HepG2 (cell line): ENCODE measurements around the gene ZNF223. TPM values are rescaled to one million over a fixed set of nuclear protein-coding genes. Genes with fewer than 3 reads are reported as not detected.
A peak's percentile ranks its signal among the peaks of the same experiment; 100 is the strongest.

Experiments
- CBX1 ChIP-seq: IDR thresholded peaks from one replicate; pipeline ENCODE4 v1.6.1; 2016; ENCODE audit warnings: antibody characterized with exemption, low read depth
- ELF1 ChIP-seq: sonication (generic); formaldehyde crosslinking; IDR thresholded peaks from 2 replicates; pipeline ENCODE4 v1.4.0; 2020; ENCODE audit warnings: missing genetic modification reagents
- HIVEP1 ChIP-seq: sonication (generic); formaldehyde crosslinking; IDR thresholded peaks from 2 replicates; pipeline ENCODE4 v1.4.0; 2020; ENCODE audit warnings: mild to moderate bottlenecking, missing genetic modification reagents
- JUN ChIP-seq: sonication (generic); formaldehyde crosslinking; IDR thresholded peaks from 2 replicates; pipeline ENCODE4 v1.4.0; 2020; ENCODE audit warnings: mild to moderate bottlenecking, missing genetic modification reagents
- LBX2 ChIP-seq: sonication (generic); formaldehyde crosslinking; IDR thresholded peaks from 2 replicates; pipeline ENCODE4 v1.5.0; 2020; ENCODE audit warnings: missing genetic modification reagents, mild to moderate bottlenecking, borderline replicate concordance
- MTA3 ChIP-seq: sonication (generic); formaldehyde crosslinking; IDR thresholded peaks from 2 replicates; pipeline ENCODE4 v1.4.0; 2020; ENCODE audit warnings: missing genetic modification reagents
- PHB2 ChIP-seq: fragments of 450-650 bp; IDR thresholded peaks from 2 replicates; pipeline ENCODE4 v1.6.1; 2018; ENCODE audit not compliant: partially characterized antibody
- PPARG ChIP-seq: conservative IDR thresholded peaks from 2 replicates; pipeline ENCODE4 v1.6.1; 2016; ENCODE audit warnings: missing biosample characterization, missing genetic modification reagents
- PRDM10 ChIP-seq: sonication (generic); formaldehyde crosslinking; IDR thresholded peaks from 2 replicates; pipeline ENCODE4 v1.4.0; 2020; ENCODE audit warnings: low read depth, missing genetic modification reagents
- RARG ChIP-seq: sonication (generic); formaldehyde crosslinking; IDR thresholded peaks from 2 replicates; pipeline ENCODE4 v1.4.0; 2020; ENCODE audit warnings: low read depth, mild to moderate bottlenecking, missing genetic modification reagents
- RFX1 ChIP-seq: fragments of 450-650 bp; IDR thresholded peaks from 2 replicates; pipeline ENCODE4 v1.6.1; 2017
- SIN3A ChIP-seq: IDR thresholded peaks from 2 replicates; pipeline ENCODE4 v1.6.1; 2011; ENCODE audit warnings: low read depth, mild to moderate bottlenecking, control low read depth, low read length, borderline replicate concordance
- ZFP82 ChIP-seq: sonication (generic); formaldehyde crosslinking; IDR thresholded peaks from 2 replicates; pipeline ENCODE4 v1.5.1; 2020; ENCODE audit warnings: mild to moderate bottlenecking, missing genetic modification reagents, borderline replicate concordance
- ZNF224 ChIP-seq: sonication (generic); formaldehyde crosslinking; IDR thresholded peaks from 2 replicates; pipeline ENCODE4 v1.5.0; 2020; ENCODE audit warnings: mild to moderate bottlenecking, missing genetic modification reagents
- ZNF30 ChIP-seq: sonication (generic); formaldehyde crosslinking; IDR thresholded peaks from 2 replicates; pipeline ENCODE4 v1.5.0; 2020; ENCODE audit warnings: mild to moderate bottlenecking, missing genetic modification reagents
- ZNF331 ChIP-seq: sonication (generic); formaldehyde crosslinking; IDR thresholded peaks from 2 replicates; pipeline ENCODE4 v1.4.0; 2020; ENCODE audit warnings: missing genetic modification reagents
- ZNF382 ChIP-seq: sonication (generic); formaldehyde crosslinking; IDR thresholded peaks from 2 replicates; pipeline ENCODE4 v1.5.0; 2020; ENCODE audit warnings: missing genetic modification reagents, mild to moderate bottlenecking, borderline replicate concordance
- ZNF619 ChIP-seq: sonication (generic); formaldehyde crosslinking; IDR thresholded peaks from 2 replicates; pipeline ENCODE4 v1.4.0; 2020; ENCODE audit warnings: mild to moderate bottlenecking, missing genetic modification reagents
- ZNF660 ChIP-seq: sonication (generic); formaldehyde crosslinking; IDR thresholded peaks from 2 replicates; pipeline ENCODE4 v1.5.1; 2020; ENCODE audit warnings: mild to moderate bottlenecking, low read depth, missing genetic modification reagents, borderline replicate concordance
- polyA plus RNA-seq, 8 experiments: library from polyadenylated mRNA; depleted of rRNA in 3 of 8; stranded (reverse) in 7 of 8; unstranded in 1 of 8; fragments of >200 nt; fragmentation: Illumina TruSeq in 4 of 8; extraction: Trizol in 4 of 8; gene quantifications; 2 replicates each; pipeline versions ENCODE4 v1.2.1 to v1.2.3, GENCODE V29; 2011 to 2016; ENCODE audit warnings: low read depth in 4 of 8, missing spikeins in 1 of 8, mixed read lengths in 1 of 8; ENCODE audit not compliant: insufficient read depth in 1 of 8
- total RNA-seq, 5 experiments: library from RNA; depleted of rRNA; stranded (reverse); fragments of >200 nt; fragmentation: Illumina TruSeq; extraction: Trizol; gene quantifications; 2 replicates each; pipeline ENCODE4 v1.2.3, GENCODE V29; 2016; ENCODE audit warnings: low read depth in 1 of 5
- TF ChIP-seq, protein P1 (sequence below): sonication (generic); formaldehyde crosslinking; IDR thresholded peaks from 2 replicates; pipeline ENCODE4 v1.5.1; 2020; ENCODE audit warnings: mild to moderate bottlenecking, missing genetic modification reagents
- TF ChIP-seq, protein P2 (sequence below): sonication (generic); formaldehyde crosslinking; IDR thresholded peaks from 2 replicates; pipeline ENCODE4 v1.4.0; 2020; ENCODE audit warnings: mild to moderate bottlenecking, missing genetic modification reagents

The ZNF223 gene
- total and polyA plus RNA-seq, 2 of the 13 experiments (the other 11 are each of a cell fraction or from before 2014, with no cell fraction given), result 2.0 to 4.8 TPM

GRCh38 chr19:44071824-44072542 lies 20.1 kb downstream of the ZNF223 start, which contains the start of gene ZNF284 (continued):
- TF ChIP-seq PRDM10 (CRISPR knock-in tag) (peak; percentile 66), RARG (CRISPR knock-in tag) (no peak), ZNF619 (CRISPR knock-in tag) (0 out of 2 replicates have a peak, but pooled peaks have one; percentile 11), SIN3A (peak; percentile 69; the same call in 1 of the 2 replicates), ELF1 (CRISPR knock-in tag) (peak; percentile 97), HIVEP1 (CRISPR knock-in tag) (no peak), RFX1 (no peak), PPARG (CRISPR knock-in tag) (no peak), ZNF30 (CRISPR knock-in tag) (no peak), JUN (no peak), ZFP82 (no peak), ZNF224 (CRISPR knock-in tag) (no peak), LBX2 (CRISPR knock-in tag) (no peak), ZNF382 (CRISPR knock-in tag) (no peak), PHB2 (no peak), ZNF331 (CRISPR knock-in tag) (peak; percentile 36; the same call in 1 of the 2 replicates), ZNF660 (CRISPR knock-in tag) (no peak), CBX1 (no peak), MTA3 (CRISPR knock-in tag) (no peak)
- TF ChIP-seq, protein P1, sequence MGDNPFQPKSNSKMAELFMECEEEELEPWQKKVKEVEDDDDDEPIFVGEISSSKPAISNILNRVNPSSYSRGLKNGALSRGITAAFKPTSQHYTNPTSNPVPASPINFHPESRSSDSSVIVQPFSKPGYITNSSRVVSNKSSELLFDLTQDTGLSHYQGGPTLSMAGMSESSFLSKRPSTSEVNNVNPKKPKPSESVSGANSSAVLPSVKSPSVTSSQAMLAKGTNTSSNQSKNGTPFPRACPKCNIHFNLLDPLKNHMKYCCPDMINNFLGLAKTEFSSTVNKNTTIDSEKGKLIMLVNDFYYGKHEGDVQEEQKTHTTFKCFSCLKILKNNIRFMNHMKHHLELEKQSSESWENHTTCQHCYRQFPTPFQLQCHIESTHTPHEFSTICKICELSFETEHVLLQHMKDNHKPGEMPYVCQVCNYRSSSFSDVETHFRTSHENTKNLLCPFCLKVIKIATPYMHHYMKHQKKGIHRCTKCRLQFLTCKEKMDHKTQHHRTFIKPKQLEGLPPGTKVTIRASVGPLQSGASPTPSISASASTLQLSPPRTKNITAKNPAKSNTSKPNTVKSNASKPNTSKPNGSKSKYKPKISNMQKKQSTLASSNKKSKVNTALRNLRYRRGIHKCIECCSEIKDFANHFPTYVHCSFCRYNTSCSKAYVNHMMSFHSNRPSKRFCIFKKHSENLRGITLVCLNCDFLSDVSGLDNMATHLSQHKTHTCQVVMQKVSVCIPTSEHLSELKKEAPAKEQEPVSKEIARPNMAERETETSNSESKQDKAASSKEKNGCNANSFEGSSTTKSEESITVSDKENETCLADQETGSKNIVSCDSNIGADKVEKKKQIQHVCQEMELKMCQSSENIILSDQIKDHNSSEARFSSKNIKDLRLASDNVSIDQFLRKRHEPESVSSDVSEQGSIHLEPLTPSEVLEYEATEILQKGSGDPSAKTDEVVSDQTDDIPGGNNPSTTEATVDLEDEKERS (CRISPR knock-in tag), result no peak
- TF ChIP-seq, protein P2, sequence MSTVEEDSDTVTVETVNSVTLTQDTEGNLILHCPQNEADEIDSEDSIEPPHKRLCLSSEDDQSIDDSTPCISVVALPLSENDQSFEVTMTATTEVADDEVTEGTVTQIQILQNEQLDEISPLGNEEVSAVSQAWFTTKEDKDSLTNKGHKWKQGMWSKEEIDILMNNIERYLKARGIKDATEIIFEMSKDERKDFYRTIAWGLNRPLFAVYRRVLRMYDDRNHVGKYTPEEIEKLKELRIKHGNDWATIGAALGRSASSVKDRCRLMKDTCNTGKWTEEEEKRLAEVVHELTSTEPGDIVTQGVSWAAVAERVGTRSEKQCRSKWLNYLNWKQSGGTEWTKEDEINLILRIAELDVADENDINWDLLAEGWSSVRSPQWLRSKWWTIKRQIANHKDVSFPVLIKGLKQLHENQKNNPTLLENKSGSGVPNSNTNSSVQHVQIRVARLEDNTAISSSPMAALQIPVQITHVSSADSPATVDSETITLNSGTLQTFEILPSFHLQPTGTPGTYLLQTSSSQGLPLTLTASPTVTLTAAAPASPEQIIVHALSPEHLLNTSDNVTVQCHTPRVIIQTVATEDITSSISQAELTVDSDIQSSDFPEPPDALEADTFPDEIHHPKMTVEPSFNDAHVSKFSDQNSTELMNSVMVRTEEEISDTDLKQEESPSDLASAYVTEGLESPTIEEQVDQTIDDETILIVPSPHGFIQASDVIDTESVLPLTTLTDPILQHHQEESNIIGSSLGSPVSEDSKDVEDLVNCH (CRISPR knock-in tag), result no peak
